ENCODE results near the gene MRPS18A.

The MRPS18A gene

DNA sequence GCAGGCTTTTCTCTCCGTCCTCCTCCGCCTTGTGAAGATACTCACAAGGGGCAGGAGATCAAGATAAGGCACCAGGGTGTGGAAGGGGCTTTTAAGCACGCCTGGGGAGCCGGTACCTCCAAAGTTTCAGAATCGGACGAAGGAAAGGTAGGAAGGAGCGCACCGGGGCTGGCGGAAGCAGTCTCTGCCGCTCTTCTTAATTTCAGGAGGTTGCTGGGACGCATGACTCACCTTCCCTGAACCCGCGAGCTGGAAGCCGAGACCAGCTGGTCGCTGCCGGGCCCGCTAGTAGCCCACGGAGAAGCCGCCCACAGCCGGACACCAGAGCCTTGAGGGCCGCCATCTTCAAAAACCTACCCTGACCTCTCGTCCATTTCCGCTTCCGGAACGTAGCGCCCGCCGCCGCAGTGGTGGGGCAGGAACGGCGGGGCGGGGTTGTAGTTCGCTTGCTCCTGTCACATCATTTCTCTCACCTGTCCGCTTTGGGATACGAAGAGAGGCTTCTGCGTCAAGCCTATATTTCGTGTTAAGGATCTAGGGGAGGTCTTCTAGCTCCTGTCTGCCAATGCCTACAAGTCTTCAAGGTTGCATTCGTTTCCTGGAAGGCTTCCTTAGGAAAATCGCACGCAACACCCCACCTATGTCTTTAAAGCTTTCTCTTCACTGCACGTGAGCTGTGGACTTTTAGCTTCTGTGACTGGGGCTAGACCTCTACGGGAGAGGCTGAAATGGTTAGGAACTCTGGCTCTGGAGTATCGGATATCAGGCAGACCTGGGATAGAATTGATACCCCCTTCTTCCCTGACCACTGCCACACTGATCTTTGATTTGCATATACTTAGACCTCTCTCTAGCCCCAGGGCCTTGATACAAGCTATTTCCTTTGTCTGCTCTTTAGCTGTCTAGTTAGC, at the start of gene MRPS18A:
Gene MRPS18A, minus strand, starts transcription at position 355 of the 911 bp plus-strand sequence. Its CDS starts 12 bp downstream, at position 343.
- H3K4me1 Mint-ChIP-seq, result peaks cover 48% of the 10 kb centered on the region
- H3K27ac Mint-ChIP-seq, result peak within 1 kb of the TSS; percentile 82
- no peaks in the 10 kb centered on the region for H3K36me3 Mint-ChIP-seq
- peak within 1 kb of the TSS; percentile 96 for H3K4me3 Mint-ChIP-seq
- H3K27me3 Mint-ChIP-seq, result no peaks in the 10 kb centered on the region
- no peaks in the 10 kb centered on the region for H3K9me3 Mint-ChIP-seq

DNA sequence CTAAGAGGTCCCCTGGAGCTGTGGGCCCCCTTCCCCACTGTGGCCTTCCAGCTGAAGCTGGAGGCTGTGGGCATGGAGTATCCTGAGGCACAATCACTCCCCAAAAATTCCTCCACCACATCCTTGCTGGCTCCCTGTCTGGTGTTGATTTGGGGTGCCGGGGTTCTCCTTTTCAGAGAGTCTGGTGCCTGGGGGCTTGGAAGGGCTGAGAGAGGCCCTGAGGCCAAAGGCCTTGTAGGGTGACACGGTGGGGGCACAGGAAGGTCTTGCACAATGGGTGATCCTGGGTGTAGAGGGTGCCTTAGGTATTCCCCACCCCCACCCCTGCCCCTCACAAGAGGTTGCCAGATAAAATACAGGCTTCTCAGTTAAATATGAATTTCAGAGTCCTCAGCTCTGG, 49.3 kb upstream of the MRPS18A start:
- H3K9me3 Mint-ChIP-seq, result no peaks in the 10 kb centered on the region
- peaks cover 34% of the 10 kb centered on the region for H3K4me1 Mint-ChIP-seq
- no peaks in the 10 kb centered on the region for H3K36me3 Mint-ChIP-seq
- no peak overlapping the region for H3K27ac Mint-ChIP-seq
- H3K27me3 Mint-ChIP-seq, result no peaks in the 10 kb centered on the region
- H3K4me3 Mint-ChIP-seq, result no peak overlapping the region

DNA sequence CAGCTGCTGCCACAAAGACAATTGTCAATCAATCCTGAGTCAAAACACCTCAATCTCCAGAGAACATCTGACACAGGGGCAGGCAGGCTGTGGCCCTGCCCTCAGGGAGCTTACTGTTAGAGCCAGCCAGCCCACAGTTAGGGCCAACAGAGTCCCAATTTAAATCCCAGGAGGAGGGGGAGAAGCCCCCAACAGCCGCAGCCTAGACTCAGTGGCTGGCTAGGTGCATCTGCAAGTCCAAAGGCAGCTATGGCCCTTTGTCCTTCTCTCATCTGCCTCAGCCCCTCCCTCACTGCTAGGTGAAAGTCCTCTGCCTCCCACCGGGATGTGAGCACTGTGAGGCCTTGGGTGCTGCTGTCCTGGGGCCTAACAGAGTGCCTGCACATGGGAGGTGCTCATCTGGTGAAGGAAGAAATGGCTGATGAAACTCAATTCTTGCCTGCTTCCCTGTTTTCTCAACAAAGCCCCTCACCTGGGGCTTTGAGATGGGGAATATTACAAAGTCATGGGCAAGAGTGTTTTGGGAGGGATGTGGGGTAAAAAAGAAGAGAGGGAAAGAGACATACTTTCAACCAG, 48.7 kb upstream of the MRPS18A start:
- H3K27ac Mint-ChIP-seq, result no peak overlapping the region
- no peak overlapping the region for H3K4me3 Mint-ChIP-seq
- H3K36me3 Mint-ChIP-seq, result no peaks in the 10 kb centered on the region
- H3K9me3 Mint-ChIP-seq, result no peaks in the 10 kb centered on the region
- H3K4me1 Mint-ChIP-seq, result peaks cover 34% of the 10 kb centered on the region
- H3K27me3 Mint-ChIP-seq, result no peaks in the 10 kb centered on the region

DNA sequence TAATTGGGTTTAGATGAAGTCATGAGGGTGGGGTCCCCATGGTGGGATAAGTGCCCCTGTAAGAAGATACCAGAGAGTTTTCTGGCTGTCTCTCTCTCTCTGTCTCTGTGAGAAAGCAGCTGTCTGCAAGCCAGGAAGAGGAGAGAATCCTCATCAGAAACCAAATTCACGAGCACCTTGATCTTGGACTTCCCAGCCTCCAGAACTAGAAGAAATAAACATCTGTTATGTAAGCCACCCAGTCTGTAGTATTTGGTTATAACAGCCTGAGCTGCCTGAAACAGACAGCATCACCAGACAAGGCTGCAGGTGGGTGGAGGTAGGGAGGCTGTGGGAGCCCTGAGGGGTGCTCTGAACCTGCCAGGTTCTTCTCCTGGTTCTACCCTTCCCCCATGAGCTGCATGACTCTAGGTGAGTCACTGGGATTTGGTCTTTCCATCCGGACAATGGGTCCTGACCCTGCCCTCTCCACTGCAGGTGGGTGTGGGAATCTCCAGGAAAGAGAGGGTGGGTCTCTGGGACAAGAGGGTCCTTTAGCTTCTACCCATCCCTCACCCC, 48.1 kb upstream of the MRPS18A start:
- Mint-ChIP-seq H3K4me3 (no peak overlapping the region), H3K27me3 (no peaks in the 10 kb centered on the region), H3K9me3 (no peaks in the 10 kb centered on the region), H3K36me3 (no peaks in the 10 kb centered on the region), H3K27ac (no peak overlapping the region), H3K4me1 (peaks cover 34% of the 10 kb centered on the region)

DNA sequence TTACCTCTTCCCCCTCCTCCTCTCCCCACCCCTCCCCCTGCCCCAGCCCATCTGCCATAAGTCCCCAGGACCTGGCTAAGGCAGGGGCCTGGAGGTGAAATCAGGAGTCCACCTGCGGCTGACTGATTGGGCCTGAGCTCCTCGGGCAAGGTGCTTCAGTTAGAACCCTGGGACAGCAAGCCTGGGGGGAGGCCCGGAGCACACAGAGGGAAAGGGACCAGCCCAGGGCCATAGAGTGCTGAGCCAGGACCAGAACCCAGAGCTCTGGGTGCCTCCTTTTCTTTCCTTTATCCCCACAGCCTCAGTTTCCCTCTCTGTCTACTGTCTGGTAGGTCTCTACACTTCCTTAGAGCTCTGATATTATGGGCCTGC, 46.7 kb upstream of the MRPS18A start:
- Mint-ChIP-seq H3K27ac (peak overlapping the region; percentile 73), H3K9me3 (no peaks in the 10 kb centered on the region), H3K36me3 (peaks cover 2% of the 10 kb centered on the region), H3K27me3 (no peaks in the 10 kb centered on the region), H3K4me1 (peaks cover 34% of the 10 kb centered on the region), H3K4me3 (no peak overlapping the region)

DNA sequence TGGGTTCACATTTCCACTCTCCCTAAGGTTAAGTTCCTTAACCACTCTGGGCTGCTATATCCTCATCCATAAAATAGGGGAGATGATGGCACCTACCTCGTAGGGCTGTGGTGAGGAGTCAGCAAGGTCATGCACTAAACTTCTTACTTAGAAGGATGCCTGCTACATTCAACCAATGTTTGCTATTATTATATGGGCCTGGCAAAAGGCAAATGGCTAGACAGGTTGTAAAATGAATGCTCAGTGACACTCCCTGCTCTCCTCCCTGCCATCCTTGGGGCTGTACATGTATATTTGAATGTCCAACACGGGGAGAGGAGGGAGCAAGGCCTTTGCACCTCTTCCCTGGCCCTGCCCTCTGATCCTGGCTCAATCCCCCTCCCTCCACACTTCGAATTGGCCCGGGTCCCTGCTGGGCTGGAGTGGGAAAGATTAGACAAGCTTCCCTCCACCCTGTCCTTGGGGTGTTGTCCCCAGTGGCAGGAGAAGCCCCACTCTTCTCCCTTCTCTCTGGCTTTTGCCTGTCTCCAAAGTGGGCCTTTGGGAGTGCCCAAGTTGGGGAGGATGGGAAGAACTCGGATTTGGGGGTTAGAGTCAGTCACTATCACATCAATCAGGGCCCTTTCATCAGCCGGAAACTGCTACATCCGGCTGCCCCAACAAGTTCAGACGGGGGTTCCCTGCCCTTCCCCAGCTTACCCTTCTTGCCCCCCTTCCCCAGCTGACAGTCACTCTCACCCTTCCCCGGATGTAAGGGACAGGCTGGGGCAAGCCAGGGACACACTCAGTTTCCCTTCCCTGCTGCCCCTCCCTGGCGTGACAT, 46.1 kb upstream of the MRPS18A start:
- Mint-ChIP-seq H3K9me3 (no peaks in the 10 kb centered on the region), H3K4me1 (peaks cover 34% of the 10 kb centered on the region), H3K27me3 (no peaks in the 10 kb centered on the region), H3K27ac (peak overlapping the region; percentile 73), H3K4me3 (peak overlapping the region; percentile 21), H3K36me3 (peaks cover 2% of the 10 kb centered on the region)

DNA sequence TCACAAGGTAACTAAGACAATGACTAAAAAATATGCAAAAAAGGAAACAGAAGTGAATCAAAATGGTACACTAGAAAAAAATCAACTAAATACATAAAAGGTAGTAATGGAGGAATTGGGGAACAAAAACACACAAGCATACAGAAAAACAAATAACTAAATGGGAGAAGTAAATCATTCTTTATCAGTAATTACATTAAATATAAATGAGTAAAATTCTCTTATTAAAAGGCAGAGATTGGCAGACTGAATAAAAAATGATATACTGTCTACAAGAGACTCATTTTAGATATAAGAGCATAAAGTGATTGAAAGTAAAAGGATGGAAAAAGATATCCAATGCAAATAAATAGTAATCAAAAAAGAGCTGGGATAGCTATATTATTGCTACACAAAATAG, 43.0 kb upstream of the MRPS18A start:
- Mint-ChIP-seq H3K27me3 (no peaks in the 10 kb centered on the region), H3K36me3 (peaks cover 2% of the 10 kb centered on the region), H3K4me1 (peaks cover 49% of the 10 kb centered on the region), H3K27ac (no peak overlapping the region), H3K4me3 (no peak overlapping the region), H3K9me3 (no peaks in the 10 kb centered on the region)

DNA sequence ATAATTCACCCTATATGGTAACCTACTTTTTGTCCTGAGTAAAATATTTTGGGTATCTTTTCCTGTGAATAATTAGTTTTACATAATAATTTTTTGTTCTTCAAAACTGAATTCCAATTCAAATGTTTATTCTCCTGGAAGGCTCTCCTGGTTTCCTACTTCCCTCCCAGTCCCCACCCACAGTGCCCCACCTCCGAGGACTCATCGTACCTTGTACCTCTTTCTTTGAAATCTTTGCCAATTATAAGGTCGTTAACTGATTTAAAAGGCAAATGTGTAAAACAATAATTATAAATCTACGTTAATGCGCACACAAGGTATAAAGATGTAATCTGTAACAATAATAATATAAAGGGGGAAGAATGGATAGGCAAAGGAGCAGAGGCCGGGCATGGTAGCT, 41.9 kb upstream of the MRPS18A start:
- no peak overlapping the region for H3K4me3 Mint-ChIP-seq
- H3K4me1 Mint-ChIP-seq, result peaks cover 49% of the 10 kb centered on the region
- no peaks in the 10 kb centered on the region for H3K27me3 Mint-ChIP-seq
- no peaks in the 10 kb centered on the region for H3K9me3 Mint-ChIP-seq
- no peak overlapping the region for H3K27ac Mint-ChIP-seq
- peaks cover 2% of the 10 kb centered on the region for H3K36me3 Mint-ChIP-seq

DNA sequence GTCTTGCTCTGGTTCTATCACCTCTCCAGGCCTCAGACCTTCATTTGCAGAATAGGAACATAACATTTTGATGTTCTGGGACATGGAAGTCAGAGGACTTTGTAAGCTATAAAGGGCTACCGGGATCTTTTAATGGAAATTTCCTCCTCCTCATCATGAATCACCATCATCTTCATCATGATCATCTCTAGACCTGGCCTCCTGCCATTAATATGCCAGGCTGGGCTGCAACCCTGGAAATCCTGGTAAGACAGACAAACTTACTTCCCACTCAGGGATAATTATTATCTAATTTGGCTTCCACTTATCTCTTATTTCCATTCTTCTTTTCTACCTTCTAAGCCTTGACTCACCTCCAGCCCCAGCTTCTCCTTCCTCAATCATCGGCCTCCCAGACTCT, 41.0 kb upstream of the MRPS18A start:
- Mint-ChIP-seq H3K9me3 (no peaks in the 10 kb centered on the region), H3K4me3 (no peak overlapping the region), H3K36me3 (peaks cover 2% of the 10 kb centered on the region), H3K27ac (no peak overlapping the region), H3K27me3 (no peaks in the 10 kb centered on the region), H3K4me1 (peaks cover 52% of the 10 kb centered on the region)

DNA sequence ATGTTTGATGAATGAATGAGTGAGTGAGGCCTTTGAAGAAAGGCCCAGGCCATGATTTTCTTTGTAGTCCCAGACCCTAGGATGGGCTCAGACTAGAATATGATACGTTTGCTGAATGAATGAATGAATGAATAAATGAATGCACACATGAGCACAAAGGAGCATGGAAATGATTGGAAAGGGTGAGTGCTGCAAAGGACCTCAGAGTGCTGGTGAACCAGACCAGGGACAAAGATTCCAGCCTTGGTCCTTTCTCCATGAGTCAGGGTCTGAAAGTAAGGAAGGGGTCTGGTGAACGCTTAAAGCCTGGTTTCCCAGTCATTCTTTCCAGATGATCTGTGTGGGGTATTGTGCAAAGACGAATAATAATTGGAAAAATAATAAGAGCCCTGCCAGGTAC, 40.0 kb upstream of the MRPS18A start:
- Mint-ChIP-seq H3K9me3 (no peaks in the 10 kb centered on the region), H3K27me3 (no peaks in the 10 kb centered on the region), H3K4me3 (no peak overlapping the region), H3K27ac (no peak overlapping the region), H3K4me1 (peaks cover 49% of the 10 kb centered on the region), H3K36me3 (peaks cover 2% of the 10 kb centered on the region)

DNA sequence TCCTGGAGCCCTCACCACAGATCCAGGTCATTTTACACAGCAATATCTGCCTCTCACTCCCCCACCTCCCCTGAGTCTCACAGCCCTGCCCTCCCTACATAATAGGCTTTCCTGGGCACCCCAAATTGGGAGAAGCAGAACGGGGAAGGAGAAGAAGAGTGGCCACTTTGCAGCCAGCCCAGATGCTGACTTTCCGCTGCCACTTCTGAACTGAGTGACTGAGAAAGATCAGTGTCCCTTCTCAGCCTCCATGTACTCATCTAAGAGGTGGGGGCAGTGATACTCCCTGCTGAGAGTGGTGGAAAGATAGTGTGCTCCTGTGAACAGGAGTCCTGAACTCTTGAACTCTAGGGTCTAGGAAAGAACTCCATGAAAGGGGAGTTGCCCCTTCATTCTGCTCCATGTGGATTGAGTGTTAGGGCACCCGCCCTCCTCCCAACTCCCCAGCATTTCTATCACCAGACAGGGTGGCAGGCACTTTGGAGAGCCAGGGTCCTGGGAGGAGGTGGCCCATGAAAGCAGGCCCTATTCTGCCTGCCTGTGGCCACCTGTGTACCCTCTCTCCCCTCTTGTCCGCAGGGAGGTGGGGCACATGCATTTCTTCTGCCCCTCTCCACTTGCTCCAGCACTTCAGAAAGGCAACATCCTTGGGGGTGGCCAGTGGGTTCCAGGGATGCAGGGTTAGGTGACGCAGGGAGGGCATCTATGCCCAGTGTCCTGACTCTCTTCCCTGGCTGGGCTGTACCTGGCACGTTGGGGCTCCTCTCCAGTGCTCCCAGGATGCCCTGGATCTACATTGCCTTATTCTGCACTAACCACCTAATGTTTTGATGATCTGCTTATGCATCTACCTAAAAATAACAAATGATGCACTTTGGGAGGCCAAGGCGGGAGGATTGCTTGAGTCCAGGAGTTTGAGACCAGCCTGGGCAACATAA, 38.3 kb upstream of the MRPS18A start:
- Mint-ChIP-seq H3K4me3 (peak overlapping the region; percentile 63), H3K4me1 (peaks cover 41% of the 10 kb centered on the region), H3K9me3 (no peaks in the 10 kb centered on the region), H3K36me3 (peaks cover 2% of the 10 kb centered on the region), H3K27ac (peak overlapping the region; percentile 95), H3K27me3 (no peaks in the 10 kb centered on the region)

DNA sequence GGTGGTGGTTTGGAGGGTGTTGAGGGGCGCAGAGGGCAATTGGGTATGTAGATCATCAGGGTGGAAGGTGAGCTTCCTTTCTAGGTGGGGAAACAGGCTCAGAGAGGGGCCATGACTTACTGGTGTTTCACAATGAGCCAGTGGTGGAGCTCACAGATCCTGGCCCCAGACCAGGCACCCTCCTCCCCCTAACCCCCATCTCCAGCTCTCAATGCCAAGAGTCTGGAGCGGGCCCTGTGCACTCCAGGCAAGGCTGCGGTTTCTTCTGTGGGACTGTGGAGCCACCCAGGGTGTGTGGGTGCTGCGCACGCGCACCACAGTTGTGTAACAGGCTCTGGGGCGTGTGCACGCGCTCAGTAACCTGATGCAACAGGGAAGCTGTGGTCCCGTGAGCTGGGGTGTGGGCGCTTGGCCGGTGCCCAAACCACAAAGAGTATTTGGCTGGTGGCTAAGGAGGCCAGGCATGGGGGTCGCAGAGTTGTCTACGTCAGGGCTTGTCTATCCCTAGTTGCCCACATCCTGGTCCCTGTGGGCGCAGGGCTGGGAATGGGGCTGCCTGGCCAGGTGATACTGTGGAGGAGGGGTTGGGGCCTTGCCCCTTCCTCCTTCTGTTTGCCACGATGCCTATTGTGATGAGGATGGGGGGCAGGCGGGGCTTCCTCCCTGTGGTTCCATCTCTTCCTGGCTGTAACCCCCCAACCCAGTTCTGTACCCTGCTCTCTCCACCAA, 37.5 kb upstream of the MRPS18A start:
- Mint-ChIP-seq H3K27ac (peak overlapping the region; percentile 95), H3K9me3 (no peaks in the 10 kb centered on the region), H3K27me3 (no peaks in the 10 kb centered on the region), H3K4me1 (peaks cover 41% of the 10 kb centered on the region), H3K4me3 (peak overlapping the region; percentile 63), H3K36me3 (no peaks in the 10 kb centered on the region)

DNA sequence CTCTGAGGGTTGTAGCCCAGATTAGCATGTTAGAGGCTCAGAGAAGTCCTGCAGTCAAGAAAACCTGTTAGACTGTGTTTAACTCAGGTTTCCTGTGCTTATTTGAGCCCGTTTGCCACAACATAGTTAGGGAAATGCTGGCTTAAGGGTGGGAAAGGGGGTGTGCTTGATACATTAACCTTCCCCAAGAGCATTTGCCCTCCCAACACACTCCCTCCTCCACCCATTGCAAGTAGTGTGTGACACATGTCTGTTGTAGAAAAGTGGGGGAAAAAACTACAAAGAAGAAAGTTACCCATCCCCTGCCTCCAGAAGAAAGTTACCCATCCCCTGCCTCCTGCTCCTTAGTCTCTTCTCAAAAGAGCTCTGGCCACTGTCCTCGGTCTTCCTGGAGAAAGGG, 36.8 kb upstream of the MRPS18A start:
- no peaks in the 10 kb centered on the region for H3K27me3 Mint-ChIP-seq
- peak overlapping the region; percentile 95 for H3K27ac Mint-ChIP-seq
- no peaks in the 10 kb centered on the region for H3K36me3 Mint-ChIP-seq

DNA sequence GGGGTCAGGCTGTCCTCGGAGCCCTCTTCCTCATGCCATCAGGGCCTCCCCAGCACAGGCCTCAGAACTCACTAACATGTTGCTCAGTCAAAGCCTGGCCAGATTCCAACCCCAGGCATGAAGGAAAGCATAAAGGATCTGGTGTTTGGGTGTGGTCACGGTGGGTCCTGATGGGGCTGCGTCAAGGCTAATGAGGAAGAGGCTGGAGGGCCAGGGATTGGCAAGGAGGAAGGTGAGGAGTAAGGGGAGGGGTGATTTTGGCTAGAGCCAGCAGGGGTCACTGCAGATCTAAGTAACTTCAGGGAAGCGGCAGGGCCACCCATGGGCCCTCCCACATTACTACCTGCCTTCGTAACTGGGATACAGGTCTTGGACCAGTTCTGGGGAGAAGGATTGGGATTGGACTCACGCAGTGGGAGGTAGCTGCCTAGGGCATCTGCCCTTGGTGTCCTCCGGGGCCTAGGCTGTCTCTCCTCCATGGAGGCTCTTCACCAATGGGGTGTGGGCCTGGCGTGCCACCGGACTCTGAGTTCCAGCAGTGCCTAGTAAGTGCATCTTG, 36.2 kb upstream of the MRPS18A start:
- Mint-ChIP-seq H3K36me3 (no peaks in the 10 kb centered on the region), H3K27ac (peak overlapping the region; percentile 31), H3K9me3 (no peaks in the 10 kb centered on the region), H3K4me1 (peaks cover 41% of the 10 kb centered on the region), H3K4me3 (no peak overlapping the region), H3K27me3 (no peaks in the 10 kb centered on the region)

More for the DNA sequence above, 36.8 kb upstream of the MRPS18A start:
- no peaks in the 10 kb centered on the region for H3K9me3 Mint-ChIP-seq
- peaks cover 41% of the 10 kb centered on the region for H3K4me1 Mint-ChIP-seq
- H3K4me3 Mint-ChIP-seq, result peak overlapping the region; percentile 63

All from activated naive CD4-positive, alpha-beta T cell treated with anti-CD3 and anti-CD28 coated beads, Interleukin-2, amount 50 U/mL, for 24 hours (primary cell).